Measurements from ENCODE around the gene PAAF1.
"Not testable (repeated sequence)": the region's sequence is repeated elsewhere in the genome, so short reads cannot be mapped to it uniquely, and the experiment has no call there.

Gene PAAF1

GRCh38 chr11:73883856-73884255 is 7.1 kb downstream of the PAAF1 start:
- no peak for DNase-seq (ENCODE audit: low read depth)

- no peak for DNase-seq (ENCODE audit: low read depth)
These were observed 11.4 kb downstream of the PAAF1 start for GRCh38 chr11:73888244-73888643.

- DNase-seq (ENCODE audit: low read depth) = no peak
These were observed 12.2 kb downstream of the PAAF1 start for GRCh38 chr11:73889019-73889418.

- DNase-seq (ENCODE audit: low read depth) = no peak
These were observed 12.7 kb downstream of the PAAF1 start for GRCh38 chr11:73889536-73889935.

- DNase-seq (ENCODE audit: low read depth) = no peak
These were observed 16.2 kb downstream of the PAAF1 start for GRCh38 chr11:73893041-73893440.

GRCh38 chr11:73894725-73895335 is 18.0 kb downstream of the PAAF1 start:
- no peak for DNase-seq (ENCODE audit: low read depth)

GRCh38 chr11:73902303-73902702 is 25.5 kb downstream of the PAAF1 start:
- no peak for DNase-seq (ENCODE audit: low read depth)

GRCh38 chr11:73907191-73907590 is 30.4 kb downstream of the PAAF1 start:
- no peak for DNase-seq (ENCODE audit: low read depth)

GRCh38 chr11:73912026-73912425 is 35.2 kb downstream of the PAAF1 start:
- no peak for DNase-seq (ENCODE audit: low read depth)

GRCh38 chr11:73913472-73913871 is 36.7 kb downstream of the PAAF1 start:
- no peak for DNase-seq (ENCODE audit: low read depth)

- DNase-seq (ENCODE audit: low read depth) = no peak
These were observed 37.5 kb downstream of the PAAF1 start for GRCh38 chr11:73914284-73914683.

GRCh38 chr11:73916435-73916834 is 39.6 kb downstream of the PAAF1 start:
- DNase-seq (ENCODE audit: low read depth) = no peak

GRCh38 chr11:73921180-73921579 is 44.4 kb downstream of the PAAF1 start:
- no peak for DNase-seq (ENCODE audit: low read depth)

- no peak for DNase-seq (ENCODE audit: low read depth)
These were observed 52.6 kb downstream of the PAAF1 start for GRCh38 chr11:73929388-73929787.

- no peak for DNase-seq (ENCODE audit: low read depth)
These were observed 54.3 kb downstream of the PAAF1 start for GRCh38 chr11:73931039-73931645.

GRCh38 chr11:73931951-73932350 is 55.2 kb downstream of the PAAF1 start:
- no peak for DNase-seq (ENCODE audit: low read depth)

- DNase-seq (ENCODE audit: low read depth) = no peak
These were observed 56.0 kb downstream of the PAAF1 start for GRCh38 chr11:73932781-73933180.

- not testable (repeated sequence) for DNase-seq (ENCODE audit: low read depth)
These were observed 59.2 kb downstream of the PAAF1 start for GRCh38 chr11:73936047-73936446.

- DNase-seq (ENCODE audit: low read depth) = no peak
These were observed 62.3 kb downstream of the PAAF1 start for GRCh38 chr11:73939096-73939495.

- DNase-seq (ENCODE audit: low read depth) = no peak
These were observed 64.2 kb downstream of the PAAF1 start for GRCh38 chr11:73940801-73941570.

- no peak for DNase-seq (ENCODE audit: low read depth)
These were observed 65.2 kb downstream of the PAAF1 start for GRCh38 chr11:73942010-73942409.

- DNase-seq (ENCODE audit: low read depth) = no peak
These were observed 67.3 kb downstream of the PAAF1 start for GRCh38 chr11:73944085-73944484.

- no peak for DNase-seq (ENCODE audit: low read depth)
These were observed 68.1 kb downstream of the PAAF1 start for GRCh38 chr11:73944901-73945300.
